IMR-90 (cell line): ENCODE results near the gene NADK2. TPM values are rescaled to one million over a fixed set of nuclear protein-coding genes. Genes with fewer than 3 reads are reported as not detected.

Source experiments
- ATAC-seq: fragments of 200-7000 bp; cut with Tn5 transposase; 2 replicates; pipeline ENCODE4 v1.9.1; 2020; ENCODE audit warnings: low read depth, mild to moderate bottlenecking, moderate library complexity
- BruUV-seq: library from RNA; stranded (reverse); fragments of 400-500 nt; replicated peaks from 2 replicates; lab custom pipeline; 2021; lab: Mats Ljungman, UMichigan
- CTCF ChIA-PET: fragments of 300-600 bp; formaldehyde crosslinking; extraction: SDS; loops from one replicate; lab custom pipeline; 2021; ENCODE audit warnings: antibody characterized with exemption; lab: Yijun Ruan, JAX
- POLR2A ChIA-PET: fragments of 300-600 bp; sonication (Branson Sonifier 250); formaldehyde crosslinking; loops from one replicate; lab custom pipeline; 2022; ENCODE audit warnings: antibody characterized with exemption; ENCODE audit not compliant: unreplicated experiment; lab: Charles Lee
- DNase-seq: peaks from one replicate; pipeline ENCODE4 v3.0.0; 2013
- H2AFZ ChIP-seq: replicated peaks from 2 replicates; pipeline ENCODE3; 2013; ENCODE audit warnings: low read length, mild to moderate bottlenecking; ENCODE audit not compliant: poor library complexity
- H2AK5ac ChIP-seq: 2 replicates; pipeline ENCODE4 v1.6.1; 2013; ENCODE audit warnings: low read depth, low read length, inconsistent platforms
- H2AK9ac ChIP-seq: replicated peaks from 2 replicates; pipeline ENCODE3; 2013; ENCODE audit warnings: mild to moderate bottlenecking, low read depth, low read length, moderate library complexity; ENCODE audit not compliant: poor library complexity
- H2BK120ac ChIP-seq: 2 replicates; pipeline ENCODE4 v1.6.1; 2013; ENCODE audit warnings: low read depth, low read length, inconsistent platforms
- H2BK15ac ChIP-seq: 3 replicates; pipeline ENCODE4 v1.6.1; 2013; ENCODE audit warnings: low read depth, low read length, inconsistent platforms
- H2BK20ac ChIP-seq: 2 replicates; pipeline ENCODE4 v1.6.1; 2013; ENCODE audit warnings: low read depth, mild to moderate bottlenecking, inconsistent platforms, low read length, moderate library complexity
- H2BK5ac ChIP-seq: 2 replicates; pipeline ENCODE4 v1.6.1; 2013; ENCODE audit warnings: mild to moderate bottlenecking, low read depth, low read length, inconsistent platforms; ENCODE audit not compliant: poor library complexity, severe bottlenecking
- H3K14ac ChIP-seq: replicated peaks from 2 replicates; pipeline ENCODE4 v1.6.1; 2013; ENCODE audit warnings: low read depth, low read length, inconsistent platforms
- H3K18ac ChIP-seq: 2 replicates; pipeline ENCODE4 v1.6.1; 2013; ENCODE audit warnings: low read depth, low read length, control low read depth
- H3K23ac ChIP-seq: 2 replicates; pipeline ENCODE4 v1.6.1; 2013; ENCODE audit warnings: low read depth, low read length, inconsistent platforms
- H3K27ac ChIP-seq: 2 replicates; pipeline ENCODE4 v1.5.1; 2013; ENCODE audit warnings: mild to moderate bottlenecking, control low read depth, low read length; ENCODE audit not compliant: insufficient read depth
- H3K27me3 ChIP-seq: 2 replicates; pipeline ENCODE4 v1.6.1; 2013; ENCODE audit warnings: low read length; ENCODE audit not compliant: control insufficient read depth, insufficient read depth
- H3K36me3 ChIP-seq: 2 replicates; pipeline ENCODE4 v1.6.1; 2013; ENCODE audit warnings: low read length, mixed read lengths; ENCODE audit not compliant: control insufficient read depth, insufficient read depth
- H3K4ac ChIP-seq: 2 replicates; pipeline ENCODE4 v1.6.1; 2013; ENCODE audit warnings: low read depth, low read length, inconsistent platforms
- H3K4me1 ChIP-seq: 2 replicates; pipeline ENCODE4 v1.6.1; 2013; ENCODE audit warnings: low read length, mixed read lengths; ENCODE audit not compliant: control insufficient read depth, insufficient read depth
- H3K4me2 ChIP-seq: 2 replicates; pipeline ENCODE4 v1.6.1; 2013; ENCODE audit warnings: low read depth, mild to moderate bottlenecking, control low read depth, low read length, moderate library complexity
- H3K4me3 ChIP-seq: 2 replicates; pipeline ENCODE4 v1.5.1; 2013; ENCODE audit warnings: low read depth, mild to moderate bottlenecking, control low read depth, low read length, moderate library complexity; ENCODE audit not compliant: insufficient read depth
- H3K56ac ChIP-seq: 2 replicates; pipeline ENCODE4 v1.6.1; 2013; ENCODE audit warnings: low read length, inconsistent platforms; ENCODE audit not compliant: insufficient read depth; ENCODE audit errors: extremely low read depth
- H3K79me1 ChIP-seq, 2 experiments: 2 replicates each; pipeline ENCODE4 v1.6.1; 2013; ENCODE audit warnings: low read length in 2 of 2, inconsistent platforms in 1 of 2, low read depth in 1 of 2
- H3K9ac ChIP-seq: 2 replicates; pipeline ENCODE4 v1.6.1; 2013; ENCODE audit warnings: low read depth, low read length, control low read depth
- H3K9me1 ChIP-seq: 2 replicates; pipeline ENCODE4 v1.6.1; 2013; ENCODE audit warnings: low read length, inconsistent platforms; ENCODE audit not compliant: insufficient read depth
- H3K9me3 ChIP-seq: 2 replicates; pipeline ENCODE4 v1.6.1; 2013; ENCODE audit warnings: low read length; ENCODE audit not compliant: control insufficient read depth, insufficient read depth
- H4K20me1 ChIP-seq: 2 replicates; pipeline ENCODE4 v1.6.1; 2013; ENCODE audit warnings: low read length, inconsistent platforms; ENCODE audit not compliant: insufficient read depth
- H4K5ac ChIP-seq: 2 replicates; pipeline ENCODE4 v1.6.1; 2013; ENCODE audit warnings: mild to moderate bottlenecking, low read depth, low read length, control low read depth
- H4K8ac ChIP-seq, 2 experiments: 2 replicates each; pipeline ENCODE4 v1.6.1; 2013; ENCODE audit warnings: low read depth in 2 of 2, low read length in 2 of 2, control low read depth in 1 of 2, inconsistent platforms in 1 of 2
- H4K91ac ChIP-seq: 2 replicates; pipeline ENCODE4 v1.6.1; 2013; ENCODE audit warnings: low read depth, low read length, inconsistent platforms; ENCODE audit not compliant: insufficient read depth
- CEBPB ChIP-seq: IDR thresholded peaks from 2 replicates; pipeline ENCODE4 v1.6.1; 2012; ENCODE audit warnings: low read depth, low read length, improper control_type of control experiment
- CTCF ChIP-seq: conservative IDR thresholded peaks from 2 replicates; pipeline ENCODE4 v1.5.1; 2012; ENCODE audit warnings: mild to moderate bottlenecking, low read depth, low read length, improper control_type of control experiment
- MAZ ChIP-seq: IDR thresholded peaks from 2 replicates; pipeline ENCODE4 v1.6.1; 2012; ENCODE audit warnings: low read depth, mild to moderate bottlenecking, low read length, improper control_type of control experiment, moderate library complexity, borderline replicate concordance
- RCOR1 ChIP-seq: IDR thresholded peaks from 2 replicates; pipeline ENCODE4 v1.6.1; 2012; ENCODE audit warnings: mild to moderate bottlenecking, low read length, improper control_type of control experiment; ENCODE audit not compliant: insufficient replicate concordance
- WGBS, 2 experiments: methylation state at CpG; one replicate each; pipeline versions ENCODE4 v1.1.5 to v1.1.7; 2013; ENCODE audit warnings: missing lambda C conversion rate in 2 of 2; ENCODE audit not compliant: insufficient read length in 1 of 2; ENCODE audit errors: extremely low coverage in 2 of 2; 5-methylcytosine and 5-hydroxymethylcytosine counted together
- dilution Hi-C: fragments of 300-500 bp; cut with HindIII; formaldehyde crosslinking; loops from one replicate; pipeline ENCODE4 v1.14.3; 2018; ENCODE audit warnings: low sequenced_read_pairs; ENCODE audit not compliant: unreplicated experiment
- in situ Hi-C: fragments of 300-500 bp; cut with MboI; formaldehyde crosslinking; loops from 3 replicates; pipeline ENCODE4 v1.14.3; 2019; ENCODE audit warnings: low sequenced_read_pairs, inconsistent platforms, mixed read lengths
- intact Hi-C: fragments of 100-400 bp; cut with micrococcal nuclease; formaldehyde crosslinking; loops from 2 replicates; pipeline ENCODE4 v1.10.0; 2022
- polyA plus RNA-seq, 3 experiments: library from polyadenylated mRNA; depleted of rRNA; stranded (reverse); fragments of >200 nt; gene quantifications; 2 replicates each; pipeline ENCODE4 v1.2.3, GENCODE V29; 2012; ENCODE audit warnings: low replicate concordance in 1 of 3
- total RNA-seq: library from RNA; depleted of rRNA; stranded (reverse); fragments of >200 nt; gene quantifications from 2 replicates; pipeline ENCODE4 v1.2.3, GENCODE V29; 2012

The NADK2 gene
- total and polyA plus RNA-seq, 2 of the 4 experiments (the other 2 are of a cell fraction), result 7.4 to 17.4 TPM

DNA sequence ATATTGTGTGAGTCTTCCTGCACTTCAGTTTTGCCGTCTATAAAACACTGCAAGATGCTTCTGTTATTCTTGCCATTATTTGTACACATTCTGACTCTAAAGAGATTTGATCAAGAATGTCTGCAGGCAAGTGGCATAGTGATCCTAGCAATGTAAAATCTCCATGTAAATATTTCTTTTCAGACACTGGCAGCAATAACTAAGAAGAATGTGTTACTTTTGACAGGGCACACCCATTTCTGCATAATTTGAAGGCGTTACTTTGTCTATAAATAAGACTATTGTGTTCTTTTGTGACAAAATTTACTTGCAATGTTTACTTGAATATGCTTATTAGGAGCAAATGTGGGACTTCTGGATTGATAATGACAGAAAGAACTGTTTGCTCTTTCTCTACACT is 39.9 kb upstream of the NADK2 start:
- Histone ChIP-seq H3K79me1 (no peaks in the 10 kb centered on the region), H3K14ac (no peak overlapping the region), H4K91ac (no peak overlapping the region), H2AFZ (no peak overlapping the region), H4K20me1 (no peaks in the 10 kb centered on the region), H2AK5ac (no peak overlapping the region), H2BK5ac (no peak overlapping the region), H3K4me3 (no peak overlapping the region), H3K9me3 (no peaks in the 10 kb centered on the region), H3K4me2 (no peak overlapping the region), H3K18ac (no peak overlapping the region), H3K36me3 (no peaks in the 10 kb centered on the region), H3K23ac (no peak overlapping the region), H3K4ac (no peak overlapping the region), H4K5ac (no peak overlapping the region), H2BK20ac (no peak overlapping the region), H2BK120ac (no peak overlapping the region), H3K9ac (no peak overlapping the region), H2AK9ac (no peak overlapping the region), H3K9me1 (no peaks in the 10 kb centered on the region), H3K27me3 (no peaks in the 10 kb centered on the region; the same call in 1 of the 2 replicates), H3K4me1 (no peaks in the 10 kb centered on the region), H4K8ac (no peak overlapping the region), H3K56ac (no peak overlapping the region), H3K27ac (no peak overlapping the region), H2BK15ac (no peak overlapping the region)
- ATAC-seq, result no peak
- no peak for DNase-seq
- dilution Hi-C loops (no loop called here), intact Hi-C loops (no loop called here), in situ Hi-C loops (no loop called here)
- no TSS peak for BruUV-seq
- POLR2A ChIA-PET, result no interaction called here
- WGBS, 2 experiments, result no CpG with 5 or more reads among the region's 2 CpGs
- TF ChIP-seq MAZ (no peak), CEBPB (no peak), RCOR1 (no peak), CTCF (no peak)
- CTCF ChIA-PET, result interaction anchor here (1.0 kb wide), 1 partner anchor 15 kb away, joined by 4 read pairs; no protein-coding TSS in a partner anchor
